ENCODE results near the gene TSPAN15.

GRCh38 chr10:69461243-69462025, 10.2 kb downstream of the TSPAN15 start:
- TF ChIP-seq, protein P1, sequence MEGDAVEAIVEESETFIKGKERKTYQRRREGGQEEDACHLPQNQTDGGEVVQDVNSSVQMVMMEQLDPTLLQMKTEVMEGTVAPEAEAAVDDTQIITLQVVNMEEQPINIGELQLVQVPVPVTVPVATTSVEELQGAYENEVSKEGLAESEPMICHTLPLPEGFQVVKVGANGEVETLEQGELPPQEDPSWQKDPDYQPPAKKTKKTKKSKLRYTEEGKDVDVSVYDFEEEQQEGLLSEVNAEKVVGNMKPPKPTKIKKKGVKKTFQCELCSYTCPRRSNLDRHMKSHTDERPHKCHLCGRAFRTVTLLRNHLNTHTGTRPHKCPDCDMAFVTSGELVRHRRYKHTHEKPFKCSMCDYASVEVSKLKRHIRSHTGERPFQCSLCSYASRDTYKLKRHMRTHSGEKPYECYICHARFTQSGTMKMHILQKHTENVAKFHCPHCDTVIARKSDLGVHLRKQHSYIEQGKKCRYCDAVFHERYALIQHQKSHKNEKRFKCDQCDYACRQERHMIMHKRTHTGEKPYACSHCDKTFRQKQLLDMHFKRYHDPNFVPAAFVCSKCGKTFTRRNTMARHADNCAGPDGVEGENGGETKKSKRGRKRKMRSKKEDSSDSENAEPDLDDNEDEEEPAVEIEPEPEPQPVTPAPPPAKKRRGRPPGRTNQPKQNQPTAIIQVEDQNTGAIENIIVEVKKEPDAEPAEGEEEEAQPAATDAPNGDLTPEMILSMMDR (conservative IDR thresholded peaks at IDR 0.05; ENCODE audit: low read length) = no peak
- TF ChIP-seq EZH2phosphoT487 (IDR thresholded peaks at IDR 0.05; ENCODE audit: borderline replicate concordance) = no peak
